Bone marrow (tissue), 2 donors: ENCODE data around the gene DUSP7.

Source experiments
- DNase-seq, 2 donors: peaks; one replicate each; lab custom pipeline; 2025; lab: John Stamatoyannopoulos, UW

Gene DUSP7

DNA sequence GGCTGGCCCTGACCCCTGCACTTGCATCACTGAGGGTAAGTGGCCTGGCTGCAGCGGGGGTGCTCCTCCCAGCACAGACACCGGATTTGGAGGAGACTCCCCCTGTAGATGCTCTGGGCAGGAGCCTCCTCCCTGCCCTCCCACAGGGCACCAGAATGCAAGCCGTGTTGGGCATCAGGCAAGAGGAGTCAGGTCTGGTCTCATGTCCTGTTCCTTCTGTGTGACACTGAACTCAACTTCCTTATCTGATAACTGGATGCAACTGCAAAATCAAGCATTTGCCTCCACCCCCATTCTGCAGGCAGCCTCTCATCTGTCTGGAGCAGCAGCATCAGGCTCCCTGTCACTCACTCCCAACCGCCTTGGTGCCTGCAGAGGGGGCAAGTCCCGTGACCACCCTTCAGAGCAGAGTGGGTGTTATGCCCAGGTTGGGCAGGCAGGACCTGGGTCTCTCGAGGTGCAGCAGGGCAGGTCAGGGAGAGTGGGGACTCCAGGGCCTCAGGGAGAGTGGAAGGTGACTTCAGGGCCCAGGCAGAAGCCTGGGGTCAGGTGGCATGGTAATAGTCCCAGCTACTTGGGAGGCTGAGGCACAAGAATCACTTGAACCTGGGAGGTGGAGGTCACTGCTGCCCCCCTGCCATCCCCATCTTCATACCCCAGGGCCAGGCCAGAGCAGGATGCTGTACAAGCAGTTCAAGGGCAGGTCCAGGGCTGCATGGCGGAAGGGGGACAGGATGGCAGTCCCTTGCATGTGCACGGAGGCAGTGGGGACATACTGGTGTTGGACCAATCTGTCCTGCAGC is 50.2 kb downstream of the DUSP7 start:
- DNase-seq = peak in 1 of 2 donors; percentile 62

DNA sequence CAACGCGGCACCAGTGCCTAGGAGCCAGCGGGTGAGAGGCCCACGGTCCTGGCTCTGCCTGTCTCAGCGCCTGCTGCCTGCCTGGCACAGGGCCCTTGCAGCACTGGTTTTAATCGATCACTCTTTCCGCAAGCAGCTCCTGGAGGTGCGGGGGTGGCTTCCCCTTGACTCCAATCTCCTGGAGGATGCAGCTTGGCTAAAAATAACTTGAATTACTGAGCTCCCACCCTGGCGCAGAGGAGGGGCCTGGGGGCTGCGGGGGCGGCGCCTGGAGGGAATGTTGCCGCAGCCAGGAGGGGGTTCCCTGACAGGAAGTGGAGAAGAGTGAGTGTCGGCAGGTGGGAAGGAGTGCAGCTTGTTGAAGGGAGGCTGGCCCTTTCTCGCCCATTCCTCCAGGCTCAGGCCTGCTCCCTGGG is 50.8 kb downstream of the DUSP7 start:
- no peak for DNase-seq

GRCh38 chr3:52004906-52005395 is 51.4 kb downstream of the DUSP7 start:
- no peak for DNase-seq

- no peak for DNase-seq
These were observed 52.1 kb downstream of the DUSP7 start for GRCh38 chr3:52004163-52004787.

- DNase-seq = no peak
These were observed 53.6 kb downstream of the DUSP7 start for GRCh38 chr3:52002748-52003147.

GRCh38 chr3:52001443-52001974 is 54.9 kb downstream of the DUSP7 start:
- peak; percentile 32 to 56 for DNase-seq

- DNase-seq = no peak
These were observed 56.5 kb downstream of the DUSP7 start for GRCh38 chr3:51999846-52000245.
